GM18511 (cell line): Measurements from ENCODE around the gene TRMT10B.

Source experiments
- ATAC-seq: cut with Tn5 transposase; IDR thresholded peaks from one replicate; pipeline ENCODE4 v1.9.1; 2021; ENCODE audit warnings: mild to moderate bottlenecking, moderate library complexity; ENCODE audit not compliant: unreplicated experiment

TRMT10B gene

GRCh38 chr9:37753489-37754190 is at the start of gene TRMT10B:
Gene TRMT10B (plus strand): TSS chr9:37753805. CDS start chr9:37761932, 8,127 bp downstream.
- peak; percentile 93 for ATAC-seq

- ATAC-seq, result no peak
Observed at GRCh38 chr9:37705787-37706186, 47.8 kb upstream of the TRMT10B start.

GRCh38 chr9:37706290-37706689 is 47.3 kb upstream of the TRMT10B start:
- no peak for ATAC-seq

- ATAC-seq, result no peak
Observed at GRCh38 chr9:37707748-37708147, 45.9 kb upstream of the TRMT10B start.

- ATAC-seq, result no peak
Observed at GRCh38 chr9:37710046-37710445, 43.6 kb upstream of the TRMT10B start.

- ATAC-seq, result no peak
Observed at GRCh38 chr9:37715260-37715659, 38.3 kb upstream of the TRMT10B start.

- ATAC-seq, result no peak
Observed at GRCh38 chr9:37715991-37716505, 37.6 kb upstream of the TRMT10B start.

- ATAC-seq, result no peak
Observed at GRCh38 chr9:37719526-37719925, 34.1 kb upstream of the TRMT10B start.

- ATAC-seq, result no peak
Observed at GRCh38 chr9:37727013-37727412, 26.6 kb upstream of the TRMT10B start.

GRCh38 chr9:37729499-37729898 is 24.1 kb upstream of the TRMT10B start:
- ATAC-seq, result no peak

- ATAC-seq, result no peak
Observed at GRCh38 chr9:37730256-37730655, 23.3 kb upstream of the TRMT10B start.

GRCh38 chr9:37730839-37731238 is 22.8 kb upstream of the TRMT10B start:
- ATAC-seq, result no peak

GRCh38 chr9:37732086-37732741 is 21.4 kb upstream of the TRMT10B start:
- ATAC-seq, result no peak

- ATAC-seq, result no peak
Observed at GRCh38 chr9:37732952-37733351, 20.7 kb upstream of the TRMT10B start.

- no peak for ATAC-seq
Observed at GRCh38 chr9:37739222-37739621, 14.4 kb upstream of the TRMT10B start.

GRCh38 chr9:37740128-37740527 is 13.5 kb upstream of the TRMT10B start:
- no peak for ATAC-seq

- no peak for ATAC-seq
Observed at GRCh38 chr9:37740631-37741328, 12.8 kb upstream of the TRMT10B start.

GRCh38 chr9:37745970-37746369 is 7.6 kb upstream of the TRMT10B start:
- ATAC-seq, result no peak

GRCh38 chr9:37746448-37747270 is 6.9 kb upstream of the TRMT10B start:
- peak; percentile 11 for ATAC-seq

- ATAC-seq, result peak; percentile 84
Observed at GRCh38 chr9:37747271-37747753, 6.3 kb upstream of the TRMT10B start.

GRCh38 chr9:37749129-37749528 is 4.5 kb upstream of the TRMT10B start:
- ATAC-seq, result no peak
